ENCODE data around the gene FREM1.

Gene FREM1

DNA sequence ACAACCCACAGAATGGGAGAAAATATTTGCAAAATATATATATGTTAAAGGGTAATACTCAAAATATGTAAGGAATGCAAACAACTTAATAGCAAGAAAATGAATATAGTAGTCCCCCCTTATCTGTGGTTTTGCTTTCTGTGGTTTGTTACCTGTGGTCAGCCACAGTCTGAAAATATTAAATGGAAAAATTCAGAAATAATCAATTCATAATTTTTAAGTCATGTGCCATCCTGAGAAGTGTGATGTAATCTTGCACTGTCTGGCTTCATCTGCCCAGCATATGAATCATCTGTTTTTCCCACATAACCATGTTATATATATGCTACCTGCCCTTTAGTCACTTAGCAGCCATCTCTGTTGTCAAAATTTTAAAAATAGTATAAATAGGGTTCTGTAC, 199.4 kb downstream of the FREM1 start:
- no peak for DNase-seq (ENCODE audit: low spot score in 2 of 2)
- in situ Hi-C loops (cut with MboI; ENCODE audit: low sequenced_read_pairs): no loop called here
- H3K4me1 ChIP-seq: no peaks in the 10 kb centered on the region
- no peaks in the 10 kb centered on the region for H3K36me3 ChIP-seq (replicated peaks)
- no peaks in the 10 kb centered on the region for H3K9me3 ChIP-seq
- H3K27me3 ChIP-seq (ENCODE audit: low read depth): peaks cover 8% of the 10 kb centered on the region
- no peak overlapping the region for H3K4me3 ChIP-seq

GRCh38 chr9:14706530-14707140, 203.6 kb downstream of the FREM1 start:
- in situ Hi-C loops (cut with MboI; ENCODE audit: low sequenced_read_pairs): no loop called here
- DNase-seq (ENCODE audit: low spot score in 2 of 2): no peak
- H3K4me3 ChIP-seq: no peak overlapping the region

GRCh38 chr9:14705079-14705478, 205.1 kb downstream of the FREM1 start:
- Histone ChIP-seq H3K4me3 (no peak overlapping the region), H3K27me3 (ENCODE audit: low read depth) (no peaks in the 10 kb centered on the region), H3K9me3 (no peaks in the 10 kb centered on the region), H3K4me1 (no peaks in the 10 kb centered on the region), H3K36me3 (replicated peaks) (no peaks in the 10 kb centered on the region)
- in situ Hi-C loops (cut with MboI; ENCODE audit: low sequenced_read_pairs): no loop called here
- no peak for DNase-seq (ENCODE audit: low spot score in 2 of 2)

More at GRCh38 chr9:14706530-14707140, 203.6 kb downstream of the FREM1 start:
- no peaks in the 10 kb centered on the region for H3K27me3 ChIP-seq (ENCODE audit: low read depth)
- H3K36me3 ChIP-seq (replicated peaks): no peaks in the 10 kb centered on the region
- no peaks in the 10 kb centered on the region for H3K9me3 ChIP-seq
- no peaks in the 10 kb centered on the region for H3K4me1 ChIP-seq

DNA sequence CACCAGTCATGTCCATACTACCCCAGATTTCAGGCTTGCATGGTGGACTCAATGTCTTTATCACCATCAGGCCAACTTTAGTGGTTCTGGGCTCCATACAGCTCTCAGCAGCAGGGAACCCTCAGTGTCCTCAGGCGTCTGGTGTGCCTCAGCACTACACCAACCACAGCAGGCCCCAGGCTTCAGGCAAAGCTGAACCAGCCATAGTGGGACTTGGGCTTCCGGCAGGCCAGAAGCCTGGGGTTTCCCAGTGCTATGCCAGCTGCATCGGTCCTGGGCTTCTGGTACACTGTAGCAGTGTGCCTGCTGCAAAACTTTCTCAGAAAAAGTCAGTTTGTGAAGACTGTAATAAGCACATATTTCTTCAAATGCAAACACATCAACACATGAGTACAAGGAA, 205.9 kb downstream of the FREM1 start:
- in situ Hi-C loops (cut with MboI; ENCODE audit: low sequenced_read_pairs): no loop called here
- Histone ChIP-seq H3K36me3 (replicated peaks) (no peaks in the 10 kb centered on the region), H3K27me3 (ENCODE audit: low read depth) (no peaks in the 10 kb centered on the region), H3K4me3 (no peak overlapping the region), H3K9me3 (no peaks in the 10 kb centered on the region), H3K4me1 (no peaks in the 10 kb centered on the region)
- DNase-seq (ENCODE audit: low spot score in 2 of 2): no peak

DNA sequence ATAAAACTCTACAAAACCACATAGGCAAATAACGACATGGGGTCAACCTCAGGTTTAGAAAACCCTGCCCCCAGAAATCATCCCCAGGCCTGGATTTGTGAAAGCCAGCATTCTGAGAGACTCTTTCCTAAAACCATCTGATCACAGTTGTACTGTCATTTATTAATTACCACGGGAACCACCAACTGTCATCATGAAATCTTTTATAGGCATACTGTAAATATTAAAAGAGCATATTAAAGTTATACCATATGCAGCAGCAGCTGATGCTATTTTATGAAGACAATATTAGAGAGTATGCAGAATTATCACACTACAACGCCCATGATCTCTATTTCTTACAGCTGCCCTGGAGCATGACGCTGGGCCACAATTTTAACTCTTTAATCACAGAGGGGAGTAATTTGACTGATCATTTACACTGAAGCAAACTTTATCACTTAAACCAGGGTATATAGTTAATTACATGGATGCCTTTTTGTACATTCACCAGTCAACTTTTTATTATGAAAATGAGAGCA, 208.0 kb downstream of the FREM1 start:
- in situ Hi-C loops (cut with MboI; ENCODE audit: low sequenced_read_pairs): no loop called here
- Histone ChIP-seq H3K4me3 (no peak overlapping the region), H3K27me3 (ENCODE audit: low read depth) (no peaks in the 10 kb centered on the region), H3K36me3 (replicated peaks) (no peaks in the 10 kb centered on the region), H3K9me3 (no peaks in the 10 kb centered on the region), H3K4me1 (no peaks in the 10 kb centered on the region)
- DNase-seq (ENCODE audit: low spot score in 2 of 2): no peak

- Histone ChIP-seq H3K27me3 (ENCODE audit: low read depth) (0 out of 2 replicates have a peak, but pooled peaks cover 2% of the 10 kb centered on the region), H3K36me3 (replicated peaks) (peaks cover under 1% of the 10 kb centered on the region; the same call in 1 of the 2 replicates), H3K4me3 (peak within 1 kb of the TSS; percentile 50), H3K4me1 (peaks cover 7% of the 10 kb centered on the region; the same call in 1 of the 2 replicates), H3K9me3 (no peaks in the 10 kb centered on the region)
- DNase-seq (ENCODE audit: low spot score in 2 of 2): peak; percentile 44 to 75
- in situ Hi-C loops (cut with MboI; ENCODE audit: low sequenced_read_pairs): no loop called here
Observed at GRCh38 chr9:14693251-14693861, 216.9 kb downstream of the FREM1 start, which contains the start of gene ZDHHC21. TSS of gene ZDHHC21 (minus strand) at chr9:14693432. CDS start at chr9:14674340, 19,092 bp downstream.

DNA sequence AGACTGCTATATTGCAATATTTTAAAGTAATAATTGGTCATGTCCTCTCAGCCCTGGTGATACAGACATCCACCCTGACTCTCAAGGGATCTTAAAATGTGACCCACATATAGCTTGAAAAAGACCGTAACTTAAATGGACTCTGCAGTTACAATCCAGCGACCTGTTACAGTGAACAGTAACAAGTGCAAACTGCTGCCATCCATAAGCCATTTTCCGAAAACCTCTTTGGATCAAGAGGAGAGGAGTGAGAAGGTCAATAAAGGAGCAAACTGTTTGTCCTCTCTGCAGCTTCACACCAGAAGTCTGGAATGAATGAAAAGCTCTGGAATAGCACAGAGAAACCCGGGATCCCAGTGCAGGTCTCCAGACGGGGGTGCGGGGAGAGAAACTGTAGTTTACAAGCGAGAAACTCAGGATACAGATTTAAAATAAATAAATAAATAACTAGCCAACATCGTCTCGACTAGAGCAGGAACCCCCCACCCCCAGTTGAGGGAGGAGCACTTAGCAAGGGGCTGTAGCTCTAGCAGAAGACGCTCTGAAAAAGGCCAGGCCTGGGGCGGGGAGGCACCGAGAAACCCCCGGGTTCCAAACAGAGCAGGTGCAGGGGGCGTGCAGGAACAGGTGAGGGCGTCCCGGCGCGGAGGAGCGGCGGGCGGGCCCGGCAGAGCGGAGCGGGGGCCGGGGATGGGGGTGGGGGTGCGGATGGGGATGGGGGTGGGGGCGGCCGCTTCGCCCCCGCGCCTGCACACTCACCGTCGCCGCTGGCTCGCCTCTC, 217.6 kb downstream of the FREM1 start:
- Histone ChIP-seq H3K27me3 (ENCODE audit: low read depth) (0 out of 2 replicates have a peak, but pooled peaks cover 2% of the 10 kb centered on the region), H3K9me3 (no peaks in the 10 kb centered on the region), H3K4me3 (peak overlapping the region; percentile 50), H3K36me3 (replicated peaks) (peaks cover 5% of the 10 kb centered on the region; the same call in 1 of the 2 replicates), H3K4me1 (peaks cover 7% of the 10 kb centered on the region; the same call in 1 of the 2 replicates)
- DNase-seq (ENCODE audit: low spot score in 2 of 2): peak; percentile 27 to 58
- in situ Hi-C loops (cut with MboI; ENCODE audit: low sequenced_read_pairs): no loop called here

DNA sequence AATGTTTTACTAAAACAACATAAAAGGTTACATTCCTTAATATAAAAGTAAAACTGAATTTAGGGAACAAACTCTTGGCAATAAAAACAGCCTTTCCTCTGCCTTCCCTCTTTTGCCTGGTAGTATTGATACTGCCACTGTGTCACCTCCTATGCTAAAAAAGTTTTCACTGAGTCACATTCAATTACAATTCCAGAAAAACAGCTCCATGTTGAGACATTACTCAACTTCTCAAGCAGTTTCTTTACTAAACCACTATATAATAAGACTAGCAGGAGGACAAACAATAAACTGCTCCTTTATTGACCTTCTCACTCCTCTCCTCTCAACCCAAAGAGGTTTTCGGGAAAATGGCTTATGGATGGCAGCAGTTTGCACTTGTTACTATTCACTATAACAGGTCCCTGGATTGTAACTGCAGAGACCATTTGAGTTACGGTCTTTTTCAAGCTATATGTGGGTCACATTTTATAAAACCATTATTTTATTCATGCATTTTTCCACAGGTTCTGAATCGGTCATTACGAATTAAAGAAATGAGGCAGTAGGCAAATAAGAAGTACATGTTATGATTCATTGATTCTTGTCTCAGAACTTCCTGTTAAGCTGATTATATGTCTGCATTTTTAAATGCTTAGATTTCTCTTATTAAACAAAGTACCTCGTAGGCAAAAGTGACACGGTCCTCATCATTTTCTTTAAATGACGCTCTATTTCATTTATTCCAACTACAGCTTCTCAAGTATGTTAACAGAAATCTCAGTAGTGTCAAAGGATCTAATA, 219.1 kb downstream of the FREM1 start:
- H3K27me3 ChIP-seq (ENCODE audit: low read depth): no peaks in the 10 kb centered on the region
- in situ Hi-C loops (cut with MboI; ENCODE audit: low sequenced_read_pairs): no loop called here
- H3K4me1 ChIP-seq: peaks cover 7% of the 10 kb centered on the region; the same call in 1 of the 2 replicates
- H3K36me3 ChIP-seq (replicated peaks): peaks cover 5% of the 10 kb centered on the region; the same call in 1 of the 2 replicates
- no peak overlapping the region for H3K4me3 ChIP-seq
- no peak for DNase-seq (ENCODE audit: low spot score in 2 of 2)
- no peaks in the 10 kb centered on the region for H3K9me3 ChIP-seq

DNA sequence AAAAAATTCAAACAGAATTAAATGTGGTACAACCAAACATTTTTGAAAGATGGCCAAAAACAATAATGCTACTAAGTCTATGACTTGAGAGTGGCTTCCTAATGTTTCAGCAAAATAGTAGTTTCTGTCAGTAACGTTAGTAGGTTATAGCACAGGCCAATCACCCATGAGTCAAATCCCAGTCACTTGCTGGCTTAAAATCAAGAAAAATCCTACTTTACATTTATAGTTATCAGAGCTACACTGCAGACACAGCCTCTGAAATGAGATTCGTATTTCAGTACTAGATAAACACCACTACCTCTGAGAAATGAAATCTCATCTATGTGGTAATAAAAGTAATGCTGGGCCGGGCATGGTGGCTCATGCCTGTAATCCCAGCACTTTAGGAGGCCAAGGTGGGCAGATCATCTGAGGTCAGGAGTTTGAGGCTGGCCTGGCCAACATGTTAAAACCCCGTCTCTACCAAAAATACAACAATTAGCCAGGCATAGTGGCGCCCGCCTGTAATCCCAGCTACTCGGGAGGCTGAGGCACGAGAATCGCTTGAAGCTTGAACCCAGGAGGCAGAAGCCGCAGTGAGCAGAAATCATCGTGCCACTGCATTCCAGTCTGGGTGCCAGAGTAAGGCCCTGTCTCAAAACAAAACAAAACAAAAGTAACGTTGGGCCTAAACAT, 223.0 kb downstream of the FREM1 start:
- peaks cover 5% of the 10 kb centered on the region; the same call in 1 of the 2 replicates for H3K36me3 ChIP-seq (replicated peaks)
- peaks cover 4% of the 10 kb centered on the region; the same call in 1 of the 2 replicates for H3K4me1 ChIP-seq
- no peaks in the 10 kb centered on the region for H3K27me3 ChIP-seq (ENCODE audit: low read depth)
- in situ Hi-C loops (cut with MboI; ENCODE audit: low sequenced_read_pairs): no loop called here
- no peak overlapping the region for H3K4me3 ChIP-seq
- DNase-seq (ENCODE audit: low spot score in 2 of 2): no peak
- no peaks in the 10 kb centered on the region for H3K9me3 ChIP-seq

GRCh38 chr9:14686168-14686567, 224.1 kb downstream of the FREM1 start:
- no peak for DNase-seq (ENCODE audit: low spot score in 2 of 2)
- Histone ChIP-seq H3K4me1 (no peaks in the 10 kb centered on the region), H3K4me3 (no peak overlapping the region), H3K27me3 (ENCODE audit: low read depth) (no peaks in the 10 kb centered on the region), H3K36me3 (replicated peaks) (peaks cover 5% of the 10 kb centered on the region; the same call in 1 of the 2 replicates), H3K9me3 (no peaks in the 10 kb centered on the region)
- in situ Hi-C loops (cut with MboI; ENCODE audit: low sequenced_read_pairs): no loop called here
